ENCODE measurements around the gene KCNJ6.

DNA sequence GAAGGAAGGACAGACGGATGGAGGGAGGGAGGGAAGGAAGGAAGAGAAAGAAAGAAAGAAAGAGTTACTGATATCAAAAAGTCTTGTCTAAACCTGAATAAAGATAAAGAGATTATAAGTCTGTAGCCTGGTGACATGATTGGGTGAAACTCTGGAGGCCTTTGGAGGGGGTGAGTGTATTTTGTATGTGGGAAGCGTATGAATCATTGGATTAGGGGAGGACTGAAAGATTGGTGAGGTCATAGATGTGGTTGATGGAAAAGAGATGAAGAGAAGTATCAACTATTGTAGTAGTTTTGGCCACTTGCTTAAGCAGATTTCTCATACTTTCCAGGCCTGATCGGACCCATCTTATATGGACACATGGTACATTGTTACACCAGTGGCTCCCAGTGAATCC lies 11.5 kb upstream of the KCNJ6 start:
- TF ChIP-seq, protein P1, sequence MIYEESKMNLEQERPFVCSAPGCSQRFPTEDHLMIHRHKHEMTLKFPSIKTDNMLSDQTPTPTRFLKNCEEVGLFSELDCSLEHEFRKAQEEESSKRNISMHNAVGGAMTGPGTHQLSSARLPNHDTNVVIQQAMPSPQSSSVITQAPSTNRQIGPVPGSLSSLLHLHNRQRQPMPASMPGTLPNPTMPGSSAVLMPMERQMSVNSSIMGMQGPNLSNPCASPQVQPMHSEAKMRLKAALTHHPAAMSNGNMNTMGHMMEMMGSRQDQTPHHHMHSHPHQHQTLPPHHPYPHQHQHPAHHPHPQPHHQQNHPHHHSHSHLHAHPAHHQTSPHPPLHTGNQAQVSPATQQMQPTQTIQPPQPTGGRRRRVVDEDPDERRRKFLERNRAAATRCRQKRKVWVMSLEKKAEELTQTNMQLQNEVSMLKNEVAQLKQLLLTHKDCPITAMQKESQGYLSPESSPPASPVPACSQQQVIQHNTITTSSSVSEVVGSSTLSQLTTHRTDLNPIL (CRISPR knock-in tag; IDR thresholded peaks at IDR 0.05; ENCODE audit: low read depth): no peak
- TF ChIP-seq ZC3H10 (CRISPR knock-in tag; IDR thresholded peaks at IDR 0.05): no peak
- no peak for TF ChIP-seq CSDC2 (CRISPR knock-in tag; IDR thresholded peaks at IDR 0.05)

Data from SK-N-SH treated with all-trans-retinoic acid at 6 μM for 48 hours (cell line).